ENCODE results near the gene PATZ1.

DNA sequence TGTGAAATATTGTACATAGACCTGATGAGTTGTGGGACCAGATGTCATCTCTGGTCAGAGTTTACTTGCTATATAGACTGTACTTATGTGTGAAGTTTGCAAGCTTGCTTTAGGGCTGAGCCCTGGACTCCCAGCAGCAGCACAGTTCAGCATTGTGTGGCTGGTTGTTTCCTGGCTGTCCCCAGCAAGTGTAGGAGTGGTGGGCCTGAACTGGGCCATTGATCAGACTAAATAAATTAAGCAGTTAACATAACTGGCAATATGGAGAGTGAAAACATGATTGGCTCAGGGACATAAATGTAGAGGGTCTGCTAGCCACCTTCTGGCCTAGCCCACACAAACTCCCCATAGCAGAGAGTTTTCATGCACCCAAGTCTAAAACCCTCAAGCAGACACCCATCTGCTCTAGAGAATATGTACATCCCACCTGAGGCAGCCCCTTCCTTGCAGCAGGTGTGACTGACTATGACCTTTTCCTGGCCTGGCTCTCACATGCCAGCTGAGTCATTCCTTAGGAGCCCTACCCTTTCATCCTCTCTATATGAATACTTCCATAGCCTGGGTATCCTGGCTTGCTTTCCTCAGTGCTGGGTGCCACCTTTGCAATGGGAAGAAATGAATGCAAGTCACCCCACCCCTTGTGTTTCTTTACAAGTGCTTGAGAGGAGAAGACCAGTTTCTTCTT is 66.2 kb downstream of the PATZ1 start:
- TF ChIP-seq GABPA (IDR thresholded peaks at IDR 0.05; ENCODE audit: low read depth) = no peak
- no peak for TF ChIP-seq CTCF (IDR thresholded peaks at IDR 0.05; ENCODE audit: insufficient read depth, low read length)
- no peak for TF ChIP-seq POLR2AphosphoS5 (IDR thresholded peaks at IDR 0.05; ENCODE audit: low read depth)
- TF ChIP-seq, protein P1, sequence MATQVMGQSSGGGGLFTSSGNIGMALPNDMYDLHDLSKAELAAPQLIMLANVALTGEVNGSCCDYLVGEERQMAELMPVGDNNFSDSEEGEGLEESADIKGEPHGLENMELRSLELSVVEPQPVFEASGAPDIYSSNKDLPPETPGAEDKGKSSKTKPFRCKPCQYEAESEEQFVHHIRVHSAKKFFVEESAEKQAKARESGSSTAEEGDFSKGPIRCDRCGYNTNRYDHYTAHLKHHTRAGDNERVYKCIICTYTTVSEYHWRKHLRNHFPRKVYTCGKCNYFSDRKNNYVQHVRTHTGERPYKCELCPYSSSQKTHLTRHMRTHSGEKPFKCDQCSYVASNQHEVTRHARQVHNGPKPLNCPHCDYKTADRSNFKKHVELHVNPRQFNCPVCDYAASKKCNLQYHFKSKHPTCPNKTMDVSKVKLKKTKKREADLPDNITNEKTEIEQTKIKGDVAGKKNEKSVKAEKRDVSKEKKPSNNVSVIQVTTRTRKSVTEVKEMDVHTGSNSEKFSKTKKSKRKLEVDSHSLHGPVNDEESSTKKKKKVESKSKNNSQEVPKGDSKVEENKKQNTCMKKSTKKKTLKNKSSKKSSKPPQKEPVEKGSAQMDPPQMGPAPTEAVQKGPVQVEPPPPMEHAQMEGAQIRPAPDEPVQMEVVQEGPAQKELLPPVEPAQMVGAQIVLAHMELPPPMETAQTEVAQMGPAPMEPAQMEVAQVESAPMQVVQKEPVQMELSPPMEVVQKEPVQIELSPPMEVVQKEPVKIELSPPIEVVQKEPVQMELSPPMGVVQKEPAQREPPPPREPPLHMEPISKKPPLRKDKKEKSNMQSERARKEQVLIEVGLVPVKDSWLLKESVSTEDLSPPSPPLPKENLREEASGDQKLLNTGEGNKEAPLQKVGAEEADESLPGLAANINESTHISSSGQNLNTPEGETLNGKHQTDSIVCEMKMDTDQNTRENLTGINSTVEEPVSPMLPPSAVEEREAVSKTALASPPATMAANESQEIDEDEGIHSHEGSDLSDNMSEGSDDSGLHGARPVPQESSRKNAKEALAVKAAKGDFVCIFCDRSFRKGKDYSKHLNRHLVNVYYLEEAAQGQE (IDR thresholded peaks at IDR 0.05; ENCODE audit: insufficient replicate concordance, low read depth) = no peak
- TF ChIP-seq SPI1 (IDR thresholded peaks at IDR 0.05; ENCODE audit: borderline replicate concordance, low read depth) = no peak

Data from HL-60 (cell line).